ENCODE data around the gene MDFI.

GRCh38 chr6:41615311-41615710 is 23.0 kb upstream of the MDFI start:
- no peak for TF ChIP-seq ZNF274 (IDR thresholded peaks at IDR 0.05; ENCODE audit: low read depth, low read length)
- no peak for TF ChIP-seq YY1 (IDR thresholded peaks at IDR 0.05; ENCODE audit: insufficient read depth, insufficient read length)

Measured in NT2/D1 (cell line).